Activated T-cell treated with anti-CD3 and anti-CD28 coated beads for 4 hours (primary cell): ENCODE measurements around the gene MEF2A.
"Not testable (repeated sequence)": the region's sequence is repeated elsewhere in the genome, so short reads cannot be mapped to it uniquely, and the experiment has no call there.

Experiments used
- DNase-seq: peaks from one replicate; pipeline ENCODE4 v3.0.0-alpha.2; 2020

The MEF2A gene

DNA sequence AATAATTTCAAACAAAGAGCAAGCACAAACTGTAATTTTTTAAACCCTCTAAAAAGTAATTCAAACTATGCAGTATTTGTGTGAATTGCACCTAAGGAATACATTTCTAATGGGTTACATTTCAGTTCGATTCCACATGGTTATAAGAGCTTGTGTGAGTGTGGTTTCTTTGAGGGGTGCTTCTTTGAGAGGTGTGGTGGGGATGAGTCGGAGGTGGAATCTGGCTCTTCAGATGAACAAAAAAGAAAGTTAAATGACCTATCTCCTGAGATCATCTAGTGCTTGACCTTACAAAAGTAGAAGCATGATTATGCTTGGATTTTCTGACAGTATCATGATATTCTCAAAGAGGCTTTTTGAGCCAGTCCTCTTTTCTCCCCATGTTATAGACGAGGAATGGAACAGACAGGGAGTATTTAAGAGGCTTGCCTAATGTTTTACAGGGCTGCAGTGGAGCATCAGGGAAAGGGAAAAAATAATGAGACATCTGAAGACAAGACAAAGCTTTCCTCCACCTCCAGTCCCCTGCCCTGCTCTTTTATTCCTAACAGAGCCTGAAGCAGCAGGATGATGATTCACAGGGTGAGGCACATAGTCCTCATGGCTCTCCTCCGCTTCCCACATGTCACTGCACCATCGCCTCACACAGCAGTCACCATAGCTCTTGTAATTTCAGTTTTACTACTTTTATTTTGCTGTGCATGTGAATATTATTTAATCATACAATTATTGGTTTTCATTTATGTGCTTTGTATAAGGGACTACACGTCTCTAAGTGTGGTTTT lies 85.4 kb downstream of the MEF2A start:
- DNase-seq = no peak

DNA sequence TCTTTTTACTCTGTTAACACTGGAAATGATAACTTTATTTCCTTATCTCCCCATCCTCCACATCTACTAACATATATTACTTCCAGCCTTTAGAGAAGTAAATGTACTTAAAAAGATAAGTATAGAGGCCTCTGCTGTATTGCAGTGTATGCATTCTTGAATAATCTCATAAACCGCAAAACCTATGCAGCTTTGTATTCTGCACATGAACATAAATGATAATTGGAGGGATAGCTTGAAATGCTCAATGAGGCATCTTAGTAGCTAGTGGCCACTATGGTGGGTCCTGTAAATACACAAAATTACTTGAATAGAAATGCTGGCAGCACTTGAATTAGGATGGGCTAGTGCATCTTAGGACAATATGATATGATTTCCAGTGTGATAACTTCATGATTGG lies 90.4 kb downstream of the MEF2A start:
- DNase-seq = no peak

DNA sequence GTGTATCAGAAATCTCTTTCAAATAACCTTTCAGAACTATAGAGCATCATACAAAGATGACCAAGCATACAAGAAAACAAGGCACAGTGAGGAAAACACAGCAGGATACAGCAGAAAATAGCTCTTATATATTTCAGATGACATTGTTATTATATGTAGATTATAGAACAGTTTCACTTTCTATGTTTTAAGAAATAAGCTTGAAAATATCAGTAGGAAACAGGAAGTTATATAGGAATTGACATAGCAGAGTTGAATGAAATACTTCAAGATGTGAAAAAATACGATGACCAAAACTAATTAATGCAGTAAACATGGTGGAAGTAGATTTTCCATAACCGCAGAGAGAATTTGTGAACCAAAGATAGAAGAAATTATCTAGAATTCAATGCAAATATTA lies 92.2 kb downstream of the MEF2A start:
- no peak for DNase-seq

DNA sequence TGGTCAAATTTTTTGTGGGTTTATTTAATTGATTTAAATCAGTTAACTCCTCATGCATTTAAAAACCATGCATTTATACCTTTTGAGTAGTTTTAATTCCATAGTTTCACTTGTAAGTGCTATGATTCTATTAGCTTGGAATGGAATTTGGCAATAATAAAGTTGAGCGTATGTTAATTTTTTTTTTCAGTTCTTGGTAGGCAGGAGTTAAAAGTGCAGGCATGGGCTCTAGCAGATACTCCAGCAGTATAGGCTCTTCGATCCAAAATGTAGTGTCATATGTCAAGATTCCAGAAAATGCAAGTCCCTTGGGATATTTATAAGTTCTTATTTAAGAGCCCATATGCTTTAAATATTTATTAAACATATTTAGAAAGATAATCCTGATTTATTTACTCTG lies 97.1 kb downstream of the MEF2A start:
- DNase-seq = no peak

DNA sequence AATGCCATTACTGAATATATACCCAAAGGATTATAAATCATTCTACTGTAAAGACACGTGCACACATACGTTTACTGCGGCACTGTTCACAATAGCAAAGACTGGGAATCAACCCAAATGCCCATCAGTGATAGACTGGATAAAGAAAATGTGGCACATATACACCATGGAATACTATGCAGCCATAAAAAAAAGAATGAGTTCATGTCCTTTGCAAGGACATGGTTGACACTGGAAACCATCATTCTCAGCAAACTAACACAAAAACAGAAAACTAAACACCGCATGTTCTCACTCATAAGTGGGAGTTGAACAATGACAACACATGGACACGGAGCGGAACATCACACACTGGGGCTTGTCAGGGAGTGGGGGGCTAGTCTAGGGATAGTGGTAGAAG lies 100.3 kb downstream of the MEF2A start:
- not testable (repeated sequence) for DNase-seq

DNA sequence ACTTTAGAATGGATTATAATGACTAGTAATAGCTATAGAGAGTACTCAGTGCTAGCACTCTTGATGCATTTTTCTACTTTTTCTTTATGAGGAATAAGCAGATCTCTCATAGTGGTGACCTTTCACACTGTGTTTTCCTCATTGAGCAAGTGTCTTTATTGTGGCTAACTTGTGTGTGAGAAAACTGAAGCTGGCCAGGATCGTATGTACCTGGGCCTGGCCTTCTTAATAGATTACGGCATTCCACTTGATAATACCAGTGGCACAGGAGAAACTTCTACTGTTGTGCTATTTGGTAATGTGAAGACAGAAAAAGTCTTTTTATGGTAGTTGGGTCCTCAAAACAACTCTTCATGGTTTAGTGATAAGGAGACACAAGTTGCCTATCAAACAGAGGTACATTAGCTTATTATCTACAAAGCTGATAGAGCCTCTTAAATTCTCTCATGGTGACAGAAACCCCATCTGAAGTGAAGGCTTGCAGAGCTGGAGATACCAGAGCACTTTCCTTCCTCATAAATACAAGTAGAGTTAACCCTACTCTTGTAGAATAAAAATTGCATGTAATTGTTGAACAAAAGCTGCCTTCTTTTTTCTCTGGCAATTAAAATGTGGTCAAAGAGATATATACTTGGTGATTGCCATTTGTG lies 102.9 kb downstream of the MEF2A start:
- no peak for DNase-seq

DNA sequence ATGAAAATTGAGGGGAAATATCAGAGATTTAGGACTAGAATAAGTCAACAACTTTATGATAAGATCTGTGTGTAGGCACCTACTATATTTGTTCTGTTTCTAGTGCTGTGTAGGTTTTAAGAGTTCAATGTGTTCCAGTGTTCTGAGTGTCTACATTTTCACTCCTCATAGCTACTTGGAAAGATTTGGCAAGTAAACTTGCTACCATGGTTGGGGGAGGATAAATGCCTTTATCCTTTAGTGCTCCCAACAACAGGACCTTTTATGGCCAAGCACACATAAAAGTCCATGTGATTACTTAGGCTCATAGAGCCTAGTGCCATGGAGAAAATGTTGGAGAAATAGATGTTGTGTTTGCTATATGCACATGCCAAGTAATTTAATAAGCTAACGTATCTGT lies 103.5 kb downstream of the MEF2A start:
- DNase-seq = no peak

DNA sequence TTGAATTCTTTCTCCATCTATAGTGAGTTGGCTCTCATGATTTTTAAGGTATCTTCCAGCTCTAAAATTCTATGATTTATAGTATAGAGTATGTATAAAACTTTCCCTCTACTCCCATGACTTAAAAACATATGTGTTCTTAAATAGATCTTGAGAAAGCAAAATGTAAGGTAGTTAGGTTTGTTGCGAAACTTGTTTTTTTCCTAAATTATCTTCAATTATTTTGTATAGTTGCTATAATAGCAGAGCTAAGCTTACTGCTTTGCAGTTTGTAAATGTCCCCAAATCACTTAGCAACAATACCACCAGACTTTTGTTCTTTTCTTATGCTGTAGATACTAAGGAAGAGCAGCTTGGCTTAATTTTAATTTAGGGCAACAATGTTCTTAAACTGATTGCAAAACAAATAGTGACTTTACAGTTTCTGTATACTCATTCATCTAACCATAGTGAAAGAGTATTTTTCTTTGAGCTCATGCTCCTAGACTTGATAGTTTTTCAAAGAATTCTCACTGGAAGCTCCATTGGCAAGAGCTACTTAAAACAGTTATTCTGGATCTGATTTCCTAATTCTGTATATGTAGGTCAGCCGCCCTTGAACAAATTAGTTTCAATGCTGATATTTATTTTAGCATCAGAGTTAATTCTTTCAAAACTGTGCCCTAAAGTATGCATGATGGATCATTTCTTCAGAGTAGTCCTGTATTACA lies 106.3 kb downstream of the MEF2A start:
- no peak for DNase-seq

DNA sequence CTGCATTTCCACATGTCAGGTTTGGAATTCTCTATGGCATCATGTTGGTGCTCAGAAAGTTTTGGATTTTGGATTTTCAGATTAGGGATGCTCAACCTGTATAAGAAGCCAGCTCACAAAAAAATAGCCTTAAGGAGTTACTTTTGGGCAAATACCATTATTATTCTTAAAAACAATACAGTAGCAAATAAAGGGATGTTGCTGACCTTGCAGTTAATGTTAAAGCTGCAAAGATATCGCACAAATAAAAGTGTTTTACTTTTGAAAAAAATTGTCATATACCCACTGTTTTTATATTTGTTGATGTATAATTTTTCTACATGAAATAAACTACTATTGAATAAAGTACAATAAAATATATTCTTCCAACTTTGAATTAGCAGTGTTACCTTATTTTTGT lies 107.3 kb downstream of the MEF2A start:
- no peak for DNase-seq

DNA sequence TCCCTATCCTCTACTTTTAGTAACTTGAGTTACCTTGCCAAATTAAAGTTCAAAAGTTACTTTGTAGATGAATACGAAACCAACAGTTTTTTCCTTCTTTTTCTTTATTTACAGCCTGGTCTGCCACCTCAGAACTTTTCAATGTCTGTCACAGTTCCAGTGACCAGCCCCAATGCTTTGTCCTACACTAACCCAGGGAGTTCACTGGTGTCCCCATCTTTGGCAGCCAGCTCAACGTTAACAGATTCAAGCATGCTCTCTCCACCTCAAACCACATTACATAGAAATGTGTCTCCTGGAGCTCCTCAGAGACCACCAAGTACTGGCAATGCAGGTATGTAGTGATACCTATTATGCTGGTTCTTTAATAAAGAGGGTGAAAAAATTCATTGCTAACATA lies 108.5 kb downstream of the MEF2A start:
- no peak for DNase-seq

DNA sequence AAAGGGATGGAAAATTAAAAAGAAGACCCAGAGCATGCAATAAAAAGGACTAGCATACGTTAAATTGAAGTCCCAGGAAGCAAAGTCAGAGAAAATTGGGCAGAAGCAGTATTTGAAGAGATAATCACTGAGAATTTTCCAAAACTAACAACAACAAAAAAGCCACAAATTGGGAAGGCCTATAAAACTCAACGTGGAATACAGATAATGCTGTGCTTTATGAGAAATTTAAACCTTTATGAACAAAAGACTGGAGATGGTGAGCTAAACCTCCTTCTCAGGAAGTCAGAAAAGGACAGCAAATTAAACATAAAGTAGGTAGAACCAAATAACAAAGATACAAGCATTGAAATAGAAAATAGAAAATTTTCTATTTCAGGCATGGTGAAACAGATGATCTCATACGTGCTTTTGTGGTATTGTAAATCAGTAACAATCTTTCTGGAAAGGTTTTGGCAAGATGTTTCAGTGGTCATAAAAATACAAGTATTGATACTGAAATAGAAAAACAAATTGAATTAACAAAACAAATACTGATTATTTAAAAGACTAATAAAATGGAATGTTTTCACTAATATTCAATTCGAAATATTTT lies 111.9 kb downstream of the MEF2A start:
- no peak for DNase-seq

DNA sequence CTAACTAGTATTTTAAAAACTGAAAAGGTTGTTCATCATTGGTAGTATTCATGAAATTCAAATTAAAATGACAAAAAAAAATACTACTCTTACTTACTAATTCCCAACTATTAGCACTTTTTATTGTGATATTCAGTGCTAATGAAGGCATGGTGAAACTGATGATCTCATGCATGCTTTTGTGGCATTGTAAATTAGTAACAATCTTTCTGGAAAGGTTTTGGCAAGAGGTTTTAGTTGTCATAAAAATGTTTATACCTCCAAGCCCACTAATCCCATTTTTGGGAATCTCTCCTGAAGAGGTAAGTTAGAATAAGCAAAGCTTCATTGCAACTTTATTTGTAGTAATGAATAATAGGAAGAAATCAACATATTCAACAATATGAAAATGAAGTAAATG lies 114.5 kb downstream of the MEF2A start:
- no peak for DNase-seq

DNA sequence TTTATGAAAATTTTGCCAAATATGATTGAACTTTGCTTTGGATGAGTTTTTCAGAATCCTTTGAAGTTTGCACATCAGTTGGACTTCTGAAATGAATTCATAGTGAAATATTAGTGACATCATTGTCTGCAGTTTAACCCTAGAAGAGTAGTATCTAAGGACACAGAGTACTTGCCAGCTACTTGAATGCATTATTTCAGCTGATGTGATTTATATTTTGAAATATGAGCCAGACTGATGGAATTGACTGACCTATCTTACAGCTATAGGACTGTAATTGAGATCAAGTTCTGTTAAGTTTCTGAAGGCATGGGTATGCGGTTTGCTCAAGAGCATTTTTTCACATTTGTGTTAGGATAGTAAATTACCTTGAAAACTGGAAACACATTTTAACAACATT lies 116.2 kb downstream of the MEF2A start:
- DNase-seq = no peak

DNA sequence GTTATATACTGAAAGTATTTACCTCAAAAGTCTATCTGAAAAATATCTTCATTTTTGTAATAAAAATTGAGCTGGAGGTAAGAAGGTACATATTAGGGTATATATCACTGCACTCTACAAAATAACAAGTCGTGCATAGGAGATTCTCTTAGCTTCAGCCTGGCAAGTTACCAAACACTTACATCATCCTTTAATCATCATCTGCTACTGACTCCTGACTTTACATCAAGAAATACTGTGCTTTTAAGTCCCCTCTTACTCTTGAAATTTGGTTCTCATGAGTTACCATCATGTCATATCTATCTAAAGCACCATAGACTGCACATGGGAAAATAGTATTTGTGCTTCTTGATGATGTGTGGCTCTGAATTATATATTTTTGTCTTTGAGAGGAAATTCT lies 116.7 kb downstream of the MEF2A start:
- no peak for DNase-seq

DNA sequence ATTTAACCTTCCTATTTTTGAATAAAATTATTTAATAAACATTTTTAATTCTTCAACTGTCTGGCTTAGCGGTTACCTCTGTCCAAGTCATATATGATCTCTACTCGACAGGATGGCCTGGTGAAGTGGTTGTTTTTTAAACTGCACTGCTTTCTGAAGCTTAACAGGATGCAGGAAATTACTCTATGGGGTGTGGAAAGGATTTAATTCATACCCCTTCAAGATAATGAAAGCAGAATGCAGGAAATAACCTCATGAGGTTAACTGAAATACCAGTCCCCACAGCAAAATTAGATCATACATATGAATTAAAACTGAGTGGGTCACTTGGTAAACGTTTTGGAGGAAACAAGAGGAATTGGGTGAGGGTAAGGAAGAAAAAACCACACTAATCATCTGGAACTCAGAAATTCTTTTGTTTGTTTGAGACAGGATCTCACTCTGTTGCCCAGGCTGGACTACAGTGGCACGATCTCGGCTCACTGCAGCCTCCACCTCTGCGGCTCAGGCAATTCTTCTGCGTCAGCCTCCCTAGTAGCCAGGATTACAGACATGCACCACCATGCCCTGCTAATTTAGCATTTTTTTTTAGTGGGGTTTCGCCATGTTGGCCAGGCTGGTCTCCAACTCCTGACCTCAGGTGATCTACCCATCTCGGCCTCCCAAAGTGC lies 117.4 kb downstream of the MEF2A start:
- DNase-seq = no peak

DNA sequence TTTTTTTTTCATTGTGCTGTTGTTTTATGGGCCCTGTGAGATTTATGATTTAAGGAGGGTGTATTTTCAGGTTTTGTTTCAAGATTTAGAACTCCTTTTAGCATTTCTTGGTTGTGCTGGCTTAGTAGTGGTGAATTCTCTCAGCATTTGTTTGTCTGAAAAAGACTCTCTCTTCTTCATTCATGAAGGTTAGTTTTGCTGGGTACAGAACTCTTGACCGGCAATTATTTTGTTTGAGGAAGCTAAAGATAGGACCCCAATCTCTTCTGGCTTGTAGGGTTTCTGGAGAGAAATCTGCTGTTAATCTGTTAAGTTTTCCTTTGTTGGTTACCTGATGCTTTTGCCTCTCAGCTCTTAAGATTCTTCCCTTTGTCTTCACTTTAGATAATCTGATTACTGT lies 120.5 kb downstream of the MEF2A start:
- no peak for DNase-seq

DNA sequence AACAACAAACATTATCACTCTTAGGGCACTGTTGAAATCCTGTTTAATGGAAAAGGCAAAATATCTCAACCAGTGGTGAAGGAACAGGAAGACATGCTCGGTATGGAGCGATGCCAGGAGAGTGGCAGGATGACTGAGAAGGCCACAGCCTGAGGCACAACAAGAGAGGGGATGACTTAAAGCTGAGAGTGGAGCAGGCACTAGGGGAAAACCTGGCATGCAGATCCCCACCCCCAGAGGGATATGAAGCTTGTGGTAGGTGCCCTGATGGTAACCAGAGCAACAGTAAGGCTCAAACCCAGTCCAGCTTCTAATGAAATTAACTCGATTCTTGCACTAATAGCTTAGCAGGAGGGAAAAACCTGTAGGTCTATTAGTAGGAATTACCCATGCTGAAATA lies 127.0 kb downstream of the MEF2A start:
- no peak for DNase-seq

DNA sequence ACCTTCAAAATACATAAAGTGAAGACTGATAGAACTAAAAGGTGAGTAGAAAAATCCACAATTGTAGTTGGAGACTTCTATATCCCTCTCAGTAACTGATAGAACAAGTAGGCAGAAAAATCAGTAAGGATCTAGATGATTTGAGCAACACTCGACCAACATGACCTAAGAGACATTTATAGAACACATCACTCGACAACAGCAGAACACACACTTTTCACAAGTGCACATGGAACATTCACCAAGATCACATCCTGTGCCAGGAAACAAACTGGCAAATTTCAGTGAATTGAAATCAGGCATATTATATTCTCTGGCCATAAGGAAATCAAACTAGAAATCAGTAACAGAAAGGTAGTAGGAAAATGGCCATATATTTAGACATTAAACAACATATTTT lies 130.3 kb downstream of the MEF2A start:
- no peak for DNase-seq

DNA sequence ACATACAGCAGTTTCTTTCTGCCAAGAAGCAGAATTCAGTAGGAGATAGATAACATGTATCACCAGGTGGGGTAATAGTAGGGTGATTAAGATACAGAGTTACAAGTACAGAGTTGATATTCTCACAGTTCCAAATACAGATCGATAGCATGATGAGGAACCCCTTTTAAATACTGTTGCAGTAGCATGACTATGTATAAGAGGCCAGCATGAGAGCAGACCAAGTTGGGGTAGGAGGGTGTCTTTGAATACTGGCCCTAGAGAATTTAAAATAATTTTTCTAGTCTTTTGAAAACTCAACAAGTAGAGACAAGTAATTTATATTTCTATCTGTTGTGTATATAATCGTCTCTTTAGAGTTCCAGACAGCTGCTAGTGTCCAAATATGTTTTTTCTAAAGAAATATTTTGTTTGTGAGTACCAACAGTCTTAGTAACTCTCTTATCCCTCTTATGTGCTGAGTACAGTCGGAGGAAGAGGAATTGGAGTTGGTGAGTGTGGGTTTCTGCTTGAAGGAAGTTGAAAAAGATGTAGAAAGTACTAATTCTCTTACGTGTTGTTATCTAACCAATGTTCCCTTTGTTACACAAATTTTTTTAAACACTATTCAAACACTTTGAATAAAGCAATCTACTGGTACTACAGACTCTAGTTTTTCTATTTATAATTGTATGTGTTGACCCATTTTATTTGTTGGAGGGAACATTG lies 137.3 kb downstream of the MEF2A start:
- DNase-seq = no peak

DNA sequence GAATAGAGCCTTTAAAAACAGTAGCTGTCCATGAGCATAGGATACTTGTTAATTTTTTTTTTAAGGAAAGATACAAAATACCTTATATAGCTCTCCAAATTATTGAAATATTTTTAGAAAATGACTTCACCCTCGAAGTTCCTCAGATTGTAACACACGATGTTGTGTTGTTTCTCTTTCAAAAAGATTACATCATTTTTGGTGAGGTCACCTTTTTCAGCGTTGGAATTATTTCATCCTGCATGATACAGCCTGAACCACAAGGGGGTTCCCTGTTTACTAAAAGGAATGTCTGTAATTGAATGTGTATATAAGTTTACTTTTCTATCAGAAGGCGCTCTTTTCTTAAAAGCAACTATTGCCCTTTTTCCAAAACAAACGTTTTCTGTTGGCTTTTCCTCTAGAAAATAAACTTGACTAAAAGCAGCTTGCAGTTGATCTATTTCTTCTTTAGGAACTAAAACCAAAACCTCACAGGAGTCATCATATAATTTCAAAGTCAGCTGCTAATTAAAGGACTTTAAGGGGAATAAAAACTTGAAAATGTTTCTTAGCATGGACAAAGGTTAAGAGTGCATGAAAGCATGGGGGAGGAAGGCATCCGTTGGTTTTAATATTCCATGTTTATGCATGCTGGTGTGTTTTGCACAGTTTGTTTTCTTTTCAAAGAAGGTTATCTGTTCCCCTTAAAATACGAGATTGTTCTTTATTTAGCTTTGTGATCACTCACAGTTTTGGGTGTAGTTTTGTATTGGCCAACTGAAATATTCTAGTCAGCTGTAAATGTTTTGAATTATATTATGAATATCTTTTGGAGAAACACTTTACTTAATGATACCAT lies 138.0 kb downstream of the MEF2A start:
- no peak for DNase-seq

DNA sequence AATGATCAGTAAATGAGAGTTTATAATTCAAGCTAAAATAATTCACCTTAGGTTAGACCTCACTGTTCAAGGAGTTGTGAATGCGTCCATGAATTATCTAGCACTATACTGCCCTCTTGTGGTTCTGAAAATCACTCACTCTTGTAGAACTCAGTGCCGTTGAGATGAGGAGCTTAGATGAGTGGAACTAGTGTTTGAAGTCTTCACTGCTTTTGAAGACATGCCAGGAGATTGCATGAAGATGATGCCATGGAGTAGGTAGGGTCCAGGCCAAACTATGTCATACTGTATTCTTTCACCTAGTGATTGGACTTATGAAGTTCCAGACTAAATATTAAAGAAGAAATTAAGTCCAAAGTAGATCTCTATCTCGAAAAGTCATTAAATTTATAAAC lies 138.7 kb downstream of the MEF2A start:
- no peak for DNase-seq
